GM10266 (cell line): ENCODE measurements around the gene BAIAP2L2.

Experiments used
- DNase-seq: peaks from one replicate; pipeline ENCODE4 v3.0.0; 2012; ENCODE audit errors: extremely low spot score
- CTCF ChIP-seq: IDR thresholded peaks from 2 replicates; pipeline ENCODE4 v1.5.1; 2012; ENCODE audit warnings: mild to moderate bottlenecking, low read depth; ENCODE audit not compliant: control insufficient read depth, insufficient read depth; ENCODE audit errors: missing control alignments

Gene BAIAP2L2

GRCh38 chr22:38135133-38135706 is 24.7 kb upstream of the BAIAP2L2 start:
- no peak for TF ChIP-seq CTCF
- no peak for DNase-seq

GRCh38 chr22:38133331-38133730 is 22.8 kb upstream of the BAIAP2L2 start:
- TF ChIP-seq CTCF: no peak
- no peak for DNase-seq

- TF ChIP-seq CTCF: no peak
- DNase-seq: no peak
Observed at GRCh38 chr22:38132794-38133193, 22.3 kb upstream of the BAIAP2L2 start.

- TF ChIP-seq CTCF: no peak
- DNase-seq: no peak
Observed at GRCh38 chr22:38132136-38132535, 21.7 kb upstream of the BAIAP2L2 start.

GRCh38 chr22:38131399-38131798 is 20.9 kb upstream of the BAIAP2L2 start:
- no peak for TF ChIP-seq CTCF
- no peak for DNase-seq

GRCh38 chr22:38129856-38130255 is 19.4 kb upstream of the BAIAP2L2 start:
- no peak for DNase-seq
- no peak for TF ChIP-seq CTCF

- DNase-seq: no peak
- no peak for TF ChIP-seq CTCF
Observed at GRCh38 chr22:38129021-38129420, 18.5 kb upstream of the BAIAP2L2 start.
